Dermis microvascular lymphatic vessel endothelial cell (primary cell): ENCODE results near the gene ZDHHC11. TPM values are rescaled to one million over a fixed set of nuclear protein-coding genes. Genes with fewer than 3 reads are reported as not detected.
"Not testable (repeated sequence)": the region's sequence is repeated elsewhere in the genome, so short reads cannot be mapped to it uniquely, and the experiment has no call there.

Source experiments
- DNase-seq, 2 donors: peaks; one replicate each; pipeline versions ENCODE4 v3.0.0 to v3.0.0-alpha.2; 2010; ENCODE audit warnings: low read depth in 2 of 2
- total RNA-seq: library from RNA; depleted of rRNA; stranded (reverse); fragments of >200 nt; gene quantifications from 2 replicates; pipeline ENCODE4 v1.2.1, GENCODE V29; 2014

The ZDHHC11 gene
- total RNA-seq, 1 donor from 2014 or later = 0.26 TPM

- not testable (repeated sequence) for DNase-seq
These were observed 102.5 kb downstream of the ZDHHC11 start for GRCh38 chr5:748011-748980.

GRCh38 chr5:747303-747844, 103.4 kb downstream of the ZDHHC11 start:
- not testable (repeated sequence) for DNase-seq

- DNase-seq = no peak
These were observed 104.5 kb downstream of the ZDHHC11 start for GRCh38 chr5:746258-746761.

Other genes starting within 250 kb of the ZDHHC11 start
- gene CEP72, start 238.6 kb downstream of the ZDHHC11 start, total RNA-seq = 2.1 and 2.4 TPM in 2 replicates
- 0.13 TPM in 2 replicates for gene TPPP, start 157.6 kb downstream of the ZDHHC11 start, total RNA-seq
- gene ZDHHC11B, start 66.3 kb downstream of the ZDHHC11 start, total RNA-seq = not detected in 2 replicates
- 26.6 and 31.6 TPM in 2 replicates for gene BRD9, start 41.8 kb upstream of the ZDHHC11 start, total RNA-seq
- 8.7 and 19.4 TPM in 2 replicates for gene TRIP13, start 41.9 kb upstream of the ZDHHC11 start, total RNA-seq
- gene NKD2, start 157.8 kb upstream of the ZDHHC11 start, total RNA-seq = 0.13 and 0.76 TPM in 2 replicates